ENCODE results near the gene ARHGAP31.
"Not testable (repeated sequence)": the region's sequence is repeated elsewhere in the genome, so short reads cannot be mapped to it uniquely, and the experiment has no call there.

The ARHGAP31 gene

GRCh38 chr3:119331661-119332060 lies 37.5 kb downstream of the ARHGAP31 start:
- TF ChIP-seq CTCF (IDR thresholded peaks at IDR 0.05; ENCODE audit: insufficient read depth, low read length, poor library complexity, severe bottlenecking) (no peak), EZH2phosphoT487 (conservative IDR thresholded peaks at IDR 0.05; ENCODE audit: low read length) (no peak)
- Histone ChIP-seq H4K20me1 (ENCODE audit: low read depth, low read length) (no peaks in the 10 kb centered on the region), H3K9me3 (ENCODE audit: insufficient read depth, low read length) (no peaks in the 10 kb centered on the region), H3K27ac (ENCODE audit: low read depth, low read length) (no peak overlapping the region), H3F3A (ENCODE audit: insufficient read depth) (no peaks in the 10 kb centered on the region), H3K79me2 (ENCODE audit: insufficient read depth, low read length) (no peaks in the 10 kb centered on the region), H3K4me3 (ENCODE audit: insufficient read depth, low read length, poor library complexity, severe bottlenecking) (no peak overlapping the region), H3K4me2 (ENCODE audit: low read depth, low read length, poor library complexity, severe bottlenecking) (no peak overlapping the region), H3K9me2 (replicated peaks; ENCODE audit: insufficient read depth, low read length) (no peaks in the 10 kb centered on the region), H3K9ac (ENCODE audit: low read length) (no peak overlapping the region), H3K27me3 (ENCODE audit: low read length) (no peaks in the 10 kb centered on the region), H3K36me3 (ENCODE audit: low read length) (no peaks in the 10 kb centered on the region), H2AFZ (ENCODE audit: low read depth, low read length, severe bottlenecking) (no peak overlapping the region)

- no peaks in the 10 kb centered on the region for H3K9me3 ChIP-seq (ENCODE audit: insufficient read depth, low read length)
- H3K9me2 ChIP-seq (replicated peaks; ENCODE audit: insufficient read depth, low read length), result no peaks in the 10 kb centered on the region
- no peak overlapping the region for H3K4me3 ChIP-seq (ENCODE audit: insufficient read depth, low read length, poor library complexity, severe bottlenecking)
- no peak overlapping the region for H3K9ac ChIP-seq (ENCODE audit: low read length)
- no peak for TF ChIP-seq EZH2phosphoT487 (conservative IDR thresholded peaks at IDR 0.05; ENCODE audit: low read length)
- TF ChIP-seq CTCF (IDR thresholded peaks at IDR 0.05; ENCODE audit: insufficient read depth, low read length, poor library complexity, severe bottlenecking), result no peak
- no peaks in the 10 kb centered on the region for H3F3A ChIP-seq (ENCODE audit: insufficient read depth)
- H3K4me2 ChIP-seq (ENCODE audit: low read depth, low read length, poor library complexity, severe bottlenecking), result no peak overlapping the region
- H3K79me2 ChIP-seq (ENCODE audit: insufficient read depth, low read length), result no peaks in the 10 kb centered on the region
- no peaks in the 10 kb centered on the region for H3K27me3 ChIP-seq (ENCODE audit: low read length)
- no peaks in the 10 kb centered on the region for H3K36me3 ChIP-seq (ENCODE audit: low read length)
- H3K27ac ChIP-seq (ENCODE audit: low read depth, low read length), result no peak overlapping the region
- H4K20me1 ChIP-seq (ENCODE audit: low read depth, low read length), result no peaks in the 10 kb centered on the region
- H2AFZ ChIP-seq (ENCODE audit: low read depth, low read length, severe bottlenecking), result no peak overlapping the region
Observed at GRCh38 chr3:119333773-119334509, 39.8 kb downstream of the ARHGAP31 start.

- no peaks in the 10 kb centered on the region for H4K20me1 ChIP-seq (ENCODE audit: low read depth, low read length)
- no peak overlapping the region for H2AFZ ChIP-seq (ENCODE audit: low read depth, low read length, severe bottlenecking)
- H3K79me2 ChIP-seq (ENCODE audit: insufficient read depth, low read length), result no peaks in the 10 kb centered on the region
- TF ChIP-seq CTCF (IDR thresholded peaks at IDR 0.05; ENCODE audit: insufficient read depth, low read length, poor library complexity, severe bottlenecking), result no peak
- TF ChIP-seq EZH2phosphoT487 (conservative IDR thresholded peaks at IDR 0.05; ENCODE audit: low read length), result no peak
- no peaks in the 10 kb centered on the region for H3K27me3 ChIP-seq (ENCODE audit: low read length)
- no peaks in the 10 kb centered on the region for H3K9me2 ChIP-seq (replicated peaks; ENCODE audit: insufficient read depth, low read length)
- no peak overlapping the region for H3K4me3 ChIP-seq (ENCODE audit: insufficient read depth, low read length, poor library complexity, severe bottlenecking)
- H3F3A ChIP-seq (ENCODE audit: insufficient read depth), result no peaks in the 10 kb centered on the region
- no peak overlapping the region for H3K27ac ChIP-seq (ENCODE audit: low read depth, low read length)
- H3K4me2 ChIP-seq (ENCODE audit: low read depth, low read length, poor library complexity, severe bottlenecking), result no peak overlapping the region
- H3K9ac ChIP-seq (ENCODE audit: low read length), result no peak overlapping the region
- H3K9me3 ChIP-seq (ENCODE audit: insufficient read depth, low read length), result no peaks in the 10 kb centered on the region
- H3K36me3 ChIP-seq (ENCODE audit: low read length), result no peaks in the 10 kb centered on the region
Observed at GRCh38 chr3:119336823-119337222, 42.6 kb downstream of the ARHGAP31 start.

- not testable (repeated sequence) for H3K36me3 ChIP-seq (ENCODE audit: low read length); H3F3A ChIP-seq (ENCODE audit: insufficient read depth); H3K27me3 ChIP-seq (ENCODE audit: low read length); H3K9me2 ChIP-seq (replicated peaks; ENCODE audit: insufficient read depth, low read length); H2AFZ ChIP-seq (ENCODE audit: low read depth, low read length, severe bottlenecking); H4K20me1 ChIP-seq (ENCODE audit: low read depth, low read length); H3K9ac ChIP-seq (ENCODE audit: low read length); H3K4me3 ChIP-seq (ENCODE audit: insufficient read depth, low read length, poor library complexity, severe bottlenecking); H3K27ac ChIP-seq (ENCODE audit: low read depth, low read length); H3K9me3 ChIP-seq (ENCODE audit: insufficient read depth, low read length); H3K4me2 ChIP-seq (ENCODE audit: low read depth, low read length, poor library complexity, severe bottlenecking); H3K79me2 ChIP-seq (ENCODE audit: insufficient read depth, low read length)
Observed at GRCh38 chr3:119337407-119337806, 43.2 kb downstream of the ARHGAP31 start.

Measured in SU-DHL-6 (cell line).